Psoas muscle (tissue), 8 donors: ENCODE results near the gene EPS8L2. TPM values are rescaled to one million over a fixed set of nuclear protein-coding genes. Genes with fewer than 3 reads are reported as not detected.

Source experiments
- ATAC-seq, 4 donors: fragments of 200-7000 bp; cut with Tn5 transposase; one replicate each; pipeline ENCODE4 v1.9.1; 2020; ENCODE audit warnings: moderate library complexity in 3 of 4, mild to moderate bottlenecking in 2 of 4
- DNase-seq, 2 donors: peaks; one replicate each; pipeline ENCODE4 v3.0.0-alpha.2; 2020
- H3K27ac ChIP-seq: fragments of 200-600 bp; one replicate; pipeline ENCODE4 v1.8.0; 2022
- H3K27me3 ChIP-seq, 3 donors: fragments of 200-600 bp in 1 of 3; one replicate each; pipeline versions ENCODE4 v1.6.1 to v1.8.0; 2013 to 2022; ENCODE audit warnings: low read length in 2 of 3, mild to moderate bottlenecking in 2 of 3, moderate library complexity in 1 of 3; ENCODE audit not compliant: insufficient read depth in 3 of 3
- H3K36me3 ChIP-seq, 2 donors: fragments of 200-600 bp in 1 of 2; one replicate each; pipeline versions ENCODE4 v1.6.1 to v1.8.0; 2013 to 2022; ENCODE audit warnings: low read depth in 1 of 2, mild to moderate bottlenecking in 1 of 2, moderate library complexity in 1 of 2; ENCODE audit not compliant: insufficient read depth in 1 of 2
- H3K4me1 ChIP-seq: fragments of 200-600 bp; one replicate; pipeline ENCODE4 v1.8.0; 2022
- H3K4me3 ChIP-seq: fragments of 200-600 bp; one replicate; pipeline ENCODE4 v1.8.0; 2022; ENCODE audit warnings: mild to moderate bottlenecking
- H3K9me3 ChIP-seq: fragments of 200-600 bp; one replicate; pipeline ENCODE4 v1.8.0; 2022
- CTCF ChIP-seq: fragments of 200-600 bp; IDR thresholded peaks from one replicate; pipeline ENCODE4 v1.8.0; 2022; ENCODE audit warnings: antibody characterized with exemption
- whole genome bisulfite sequencing, 3 donors: extraction: QIAGEN DNeasy Blood & Tissue Kit; methylation state at CpG; one replicate each; pipeline versions ENCODE4 v1.1.6 to v1.1.7; 2013; 5-methylcytosine and 5-hydroxymethylcytosine counted together
- intact Hi-C, 2 donors: fragments of 100-400 bp; cut with DNase I; formaldehyde crosslinking; loops; one replicate each; pipeline versions ENCODE4 v1.11.0 to v1.14.2; 2022
- polyA plus RNA-seq, 3 donors: library from polyadenylated mRNA; stranded (reverse); fragments of 200-250 nt; gene quantifications; one replicate each; pipeline ENCODE4 v1.2.3, GENCODE V29; 2013
- total RNA-seq, 4 donors: library from RNA; stranded (reverse); fragmentation: NEBNext Ultra II Directional in 2 of 4; extraction: Animal tissue kit (Norgen Biotek cat#: 25700) in 2 of 4; gene quantifications; one replicate each; pipeline versions ENCODE4 v1.2.1 to v1.2.4, GENCODE V29; 2021 to 2023
- donor health status: healthy with polysubstance abuse.
- donor health status: DM: no; HTN: no; CAD: no; lungs with moderate emphysema.
- donor health status: Bipolar disorder and iron deficiency.
- donor health status: healthy.
- donor health status: DM: yes; HTN: yes; CAD: no.
- donor health status: DM: no; HTN: no; CAD: no.
- donor health status: DM: no; HTN: no; CAD: no.
- donor health status: DM: yes; HTN: yes; CAD: no.

The EPS8L2 gene
- total and polyA plus RNA-seq, 7 donors: 0.47 to 3.1 (median 0.89) TPM

- no peaks in the 10 kb centered on the region for H3K27me3 ChIP-seq
- ATAC-seq (no peak), DNase-seq (no peak)
- peak overlapping the region; percentile 95 for H3K4me3 ChIP-seq
- intact Hi-C loops: loop anchor here in 1 of 2 donors (10.0 kb wide), 1 partner anchor 119 kb away; the partner anchor contains the start of gene PHRF1
- no peaks in the 10 kb centered on the region for H3K9me3 ChIP-seq
- TF ChIP-seq CTCF: no peak
- H3K4me1 ChIP-seq: peaks cover 34% of the 10 kb centered on the region
- 63 to 65% (median 65%) methylated on average over 12 to 15 of the region's 15 CpGs for WGBS, 3 donors
- H3K27ac ChIP-seq: peak overlapping the region; percentile 66
- peaks cover 0 to 17% of the 10 kb centered on the region in 2 donors for H3K36me3 ChIP-seq
Measured at GRCh38 chr11:693887-694562, 12.0 kb upstream of the EPS8L2 start.

- intact Hi-C loops: loop anchor here in 1 of 2 donors (10.0 kb wide), 1 partner anchor 120 kb away; the partner anchor contains the start of gene PHRF1
- Histone ChIP-seq H3K27ac (peak within 1 kb of the TSS; percentile 100), H3K36me3 (peaks cover 0 to 21% of the 10 kb centered on the region in 2 donors), H3K27me3 (no peaks in the 10 kb centered on the region), H3K4me1 (peaks cover 41% of the 10 kb centered on the region), H3K4me3 (peak within 1 kb of the TSS; percentile 95), H3K9me3 (no peaks in the 10 kb centered on the region)
- DNase-seq (peak; percentile 99 to 100), ATAC-seq (peak; percentile 87 to 91 (median 88))
- WGBS, 3 donors: 2 to 3% (median 2%) methylated on average over 24 to 103 of the region's 103 CpGs
- TF ChIP-seq CTCF: no peak
Measured at GRCh38 chr11:694563-695287, 11.3 kb upstream of the EPS8L2 start, which contains the start of gene DEAF1. Gene DEAF1, minus strand, starts transcription at chr11:695222. Its CDS starts 175 bp downstream, at chr11:695047.

- no peaks in the 10 kb centered on the region for H3K27me3 ChIP-seq
- no peak for TF ChIP-seq CTCF
- H3K36me3 ChIP-seq: peaks cover 0 to 21% of the 10 kb centered on the region in 2 donors
- WGBS, 3 donors: 0% methylated on average over 21 to 25 of the region's 25 CpGs
- ATAC-seq (no peak), DNase-seq (no peak)
- peak overlapping the region; percentile 95 for H3K4me3 ChIP-seq
- peak overlapping the region; percentile 100 for H3K27ac ChIP-seq
- intact Hi-C loops: loop anchor here in 1 of 2 donors (10.0 kb wide), 1 partner anchor 120 kb away; the partner anchor contains the start of gene PHRF1
- H3K9me3 ChIP-seq: no peaks in the 10 kb centered on the region
- H3K4me1 ChIP-seq: peaks cover 41% of the 10 kb centered on the region
Measured at GRCh38 chr11:695288-695537, 10.8 kb upstream of the EPS8L2 start.

- TF ChIP-seq CTCF: no peak
- WGBS, 3 donors: 0 to 1% (median 1%) methylated on average over 67 to 101 of the region's 101 CpGs
- peak within 1 kb of the TSS; percentile 100 for H3K27ac ChIP-seq
- ATAC-seq: peak; percentile 85 to 88 (median 88)
- intact Hi-C loops: loop anchor here in 1 of 2 donors (10.0 kb wide), 1 partner anchor 121 kb away; the partner anchor contains the start of gene PHRF1
- peak; percentile 100 for DNase-seq
- H3K36me3 ChIP-seq: peaks cover 0 to 22% of the 10 kb centered on the region in 2 donors
- H3K4me3 ChIP-seq: peak within 1 kb of the TSS; percentile 95
- H3K4me1 ChIP-seq: peaks cover 41% of the 10 kb centered on the region
- no peaks in the 10 kb centered on the region for H3K9me3 ChIP-seq
- peaks cover 0 to 1% (median 0%) of the 10 kb centered on the region in 3 donors for H3K27me3 ChIP-seq
Measured at GRCh38 chr11:695538-696248, 10.3 kb upstream of the EPS8L2 start, which contains the start of gene TMEM80. Gene TMEM80, plus strand, starts transcription at chr11:695816. Its CDS starts 12 bp downstream, at chr11:695828.
